HG03097 (cell line): Measurements from ENCODE around the gene BROX.
"Not testable (repeated sequence)": the region's sequence is repeated elsewhere in the genome, so short reads cannot be mapped to it uniquely, and the experiment has no call there.

Source experiments
- ATAC-seq: cut with Tn5 transposase; IDR thresholded peaks from one replicate; pipeline ENCODE4 v1.9.1; 2021; ENCODE audit not compliant: unreplicated experiment, low FRiP score

BROX gene

GRCh38 chr1:222730866-222731265, 18.5 kb downstream of the BROX start:
- ATAC-seq, result no peak

- peak; percentile 93 for ATAC-seq
Observed at GRCh38 chr1:222732216-222733159, 20.1 kb downstream of the BROX start.

- no peak for ATAC-seq
Observed at GRCh38 chr1:222734740-222735139, 22.4 kb downstream of the BROX start.

GRCh38 chr1:222736470-222736869, 24.1 kb downstream of the BROX start:
- ATAC-seq, result no peak

- no peak for ATAC-seq
Observed at GRCh38 chr1:222736972-222737371, 24.6 kb downstream of the BROX start, which contains the start of gene FAM177B. Gene FAM177B, plus strand, starts transcription at chr1:222737202. Its CDS starts 9,344 bp downstream, at chr1:222746546.

- no peak for ATAC-seq
Observed at GRCh38 chr1:222739465-222739864, 27.1 kb downstream of the BROX start.

GRCh38 chr1:222739929-222740328, 27.6 kb downstream of the BROX start:
- no peak for ATAC-seq

GRCh38 chr1:222741630-222742457, 29.5 kb downstream of the BROX start:
- not testable (repeated sequence) for ATAC-seq

- ATAC-seq, result no peak
Observed at GRCh38 chr1:222749927-222750326, 37.6 kb downstream of the BROX start.

GRCh38 chr1:222750651-222751050, 38.3 kb downstream of the BROX start:
- ATAC-seq, result no peak

- ATAC-seq, result no peak
Observed at GRCh38 chr1:222751255-222751654, 38.9 kb downstream of the BROX start.

GRCh38 chr1:222754366-222755139, 42.2 kb downstream of the BROX start:
- ATAC-seq, result no peak

- no peak for ATAC-seq
Observed at GRCh38 chr1:222757646-222758268, 45.4 kb downstream of the BROX start.

- no peak for ATAC-seq
Observed at GRCh38 chr1:222759451-222760035, 47.2 kb downstream of the BROX start.

- ATAC-seq, result no peak
Observed at GRCh38 chr1:222761083-222761482, 48.7 kb downstream of the BROX start.

GRCh38 chr1:222762178-222762577, 49.8 kb downstream of the BROX start:
- not testable (repeated sequence) for ATAC-seq

- ATAC-seq, result no peak
Observed at GRCh38 chr1:222767152-222767571, 54.8 kb downstream of the BROX start.

GRCh38 chr1:222768592-222768991, 56.2 kb downstream of the BROX start:
- ATAC-seq, result no peak

- ATAC-seq, result no peak
Observed at GRCh38 chr1:222769181-222769580, 56.8 kb downstream of the BROX start.
